ENCODE measurements around the gene LILRB5.
A peak's percentile ranks its signal among the peaks of the same experiment; 100 is the strongest.

- TF ChIP-seq, protein P1, sequence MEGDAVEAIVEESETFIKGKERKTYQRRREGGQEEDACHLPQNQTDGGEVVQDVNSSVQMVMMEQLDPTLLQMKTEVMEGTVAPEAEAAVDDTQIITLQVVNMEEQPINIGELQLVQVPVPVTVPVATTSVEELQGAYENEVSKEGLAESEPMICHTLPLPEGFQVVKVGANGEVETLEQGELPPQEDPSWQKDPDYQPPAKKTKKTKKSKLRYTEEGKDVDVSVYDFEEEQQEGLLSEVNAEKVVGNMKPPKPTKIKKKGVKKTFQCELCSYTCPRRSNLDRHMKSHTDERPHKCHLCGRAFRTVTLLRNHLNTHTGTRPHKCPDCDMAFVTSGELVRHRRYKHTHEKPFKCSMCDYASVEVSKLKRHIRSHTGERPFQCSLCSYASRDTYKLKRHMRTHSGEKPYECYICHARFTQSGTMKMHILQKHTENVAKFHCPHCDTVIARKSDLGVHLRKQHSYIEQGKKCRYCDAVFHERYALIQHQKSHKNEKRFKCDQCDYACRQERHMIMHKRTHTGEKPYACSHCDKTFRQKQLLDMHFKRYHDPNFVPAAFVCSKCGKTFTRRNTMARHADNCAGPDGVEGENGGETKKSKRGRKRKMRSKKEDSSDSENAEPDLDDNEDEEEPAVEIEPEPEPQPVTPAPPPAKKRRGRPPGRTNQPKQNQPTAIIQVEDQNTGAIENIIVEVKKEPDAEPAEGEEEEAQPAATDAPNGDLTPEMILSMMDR (IDR thresholded peaks at IDR 0.05; ENCODE audit: insufficient read depth, low read length, poor library complexity, severe bottlenecking): peak; percentile 46
- TF ChIP-seq EZH2phosphoT487 (conservative IDR thresholded peaks at IDR 0.05; ENCODE audit: low read length): no peak
These were observed 9.1 kb upstream of the LILRB5 start for GRCh38 chr19:54266133-54266532.
